Lower lobe of right lung (tissue), 2 donors: ENCODE results near the gene RALGAPA1. TPM values are rescaled to one million over a fixed set of nuclear protein-coding genes. Genes with fewer than 3 reads are reported as not detected.
"Not testable (repeated sequence)": the region's sequence is repeated elsewhere in the genome, so short reads cannot be mapped to it uniquely, and the experiment has no call there.

ENCODE experiments used
- ATAC-seq, 2 donors: fragments of 200-7000 bp; cut with Tn5 transposase; one replicate each; pipeline ENCODE4 v1.9.1; 2020 to 2022; ENCODE audit warnings: mild to moderate bottlenecking in 2 of 2, moderate library complexity in 2 of 2
- DNase-seq: peaks from one replicate; pipeline ENCODE4 v3.0.0-alpha.2; 2020
- H3K27ac ChIP-seq: fragments of 200-600 bp; one replicate; pipeline ENCODE4 v1.8.0; 2022
- H3K27me3 ChIP-seq: fragments of 200-600 bp; one replicate; pipeline ENCODE4 v1.8.0; 2022; ENCODE audit warnings: low read depth
- H3K36me3 ChIP-seq: fragments of 200-600 bp; one replicate; pipeline ENCODE4 v1.8.0; 2022; ENCODE audit warnings: mild to moderate bottlenecking
- H3K4me1 ChIP-seq: fragments of 200-600 bp; one replicate; pipeline ENCODE4 v1.8.0; 2022
- H3K4me3 ChIP-seq: fragments of 200-600 bp; one replicate; pipeline ENCODE4 v1.8.0; 2022; ENCODE audit warnings: mild to moderate bottlenecking
- H3K9me3 ChIP-seq: fragments of 200-600 bp; one replicate; pipeline ENCODE4 v1.8.0; 2022
- intact Hi-C: fragments of 100-400 bp; cut with DNase I; formaldehyde crosslinking; loops from one replicate; pipeline ENCODE4 v1.11.0; 2022
- total RNA-seq: library from RNA; stranded (reverse); fragmentation: NEBNext Ultra II Directional; extraction: Animal tissue kit (Norgen Biotek cat#: 25700); gene quantifications from one replicate; pipeline ENCODE4 v1.2.1, GENCODE V29; 2021
- TF ChIP-seq, protein P1 (sequence below): fragments of 200-600 bp; IDR thresholded peaks from one replicate; pipeline ENCODE4 v1.8.0; 2022; ENCODE audit warnings: antibody characterized with exemption, mild to moderate bottlenecking
- donor health status: DM: no; HTN: yes; CAD: no; lungs with severe emphysema.

The RALGAPA1 gene
- total RNA-seq, 1 donor from 2014 or later, result 64.9 TPM

DNA sequence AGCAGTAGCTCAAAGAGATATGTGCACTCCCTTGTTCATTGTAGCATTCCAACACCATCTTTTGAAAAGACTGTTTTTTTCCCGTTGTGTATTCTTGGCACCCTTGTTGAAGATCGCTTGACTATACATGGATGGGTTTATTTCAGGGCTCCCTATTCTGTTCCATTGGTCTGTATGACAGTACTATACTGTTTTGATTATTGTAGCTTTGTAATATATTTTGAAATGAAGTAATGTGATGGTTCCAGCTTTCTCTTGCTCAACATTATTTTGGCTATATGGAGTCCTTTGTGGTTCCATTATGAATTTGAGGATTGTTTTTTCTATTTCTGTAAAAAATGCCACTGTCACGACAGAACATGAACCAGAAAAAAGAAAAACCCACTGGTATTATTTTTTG lies 42.7 kb upstream of the RALGAPA1 start:
- Histone ChIP-seq H3K4me1 (no peaks in the 10 kb centered on the region), H3K36me3 (peaks cover 18% of the 10 kb centered on the region), H3K27me3 (no peaks in the 10 kb centered on the region), H3K4me3 (no peak overlapping the region), H3K9me3 (no peaks in the 10 kb centered on the region), H3K27ac (no peak overlapping the region)
- intact Hi-C loops, result no loop called here
- TF ChIP-seq, protein P1, sequence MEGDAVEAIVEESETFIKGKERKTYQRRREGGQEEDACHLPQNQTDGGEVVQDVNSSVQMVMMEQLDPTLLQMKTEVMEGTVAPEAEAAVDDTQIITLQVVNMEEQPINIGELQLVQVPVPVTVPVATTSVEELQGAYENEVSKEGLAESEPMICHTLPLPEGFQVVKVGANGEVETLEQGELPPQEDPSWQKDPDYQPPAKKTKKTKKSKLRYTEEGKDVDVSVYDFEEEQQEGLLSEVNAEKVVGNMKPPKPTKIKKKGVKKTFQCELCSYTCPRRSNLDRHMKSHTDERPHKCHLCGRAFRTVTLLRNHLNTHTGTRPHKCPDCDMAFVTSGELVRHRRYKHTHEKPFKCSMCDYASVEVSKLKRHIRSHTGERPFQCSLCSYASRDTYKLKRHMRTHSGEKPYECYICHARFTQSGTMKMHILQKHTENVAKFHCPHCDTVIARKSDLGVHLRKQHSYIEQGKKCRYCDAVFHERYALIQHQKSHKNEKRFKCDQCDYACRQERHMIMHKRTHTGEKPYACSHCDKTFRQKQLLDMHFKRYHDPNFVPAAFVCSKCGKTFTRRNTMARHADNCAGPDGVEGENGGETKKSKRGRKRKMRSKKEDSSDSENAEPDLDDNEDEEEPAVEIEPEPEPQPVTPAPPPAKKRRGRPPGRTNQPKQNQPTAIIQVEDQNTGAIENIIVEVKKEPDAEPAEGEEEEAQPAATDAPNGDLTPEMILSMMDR, result no peak
- DNase-seq, result no peak
- ATAC-seq, result no peak

DNA sequence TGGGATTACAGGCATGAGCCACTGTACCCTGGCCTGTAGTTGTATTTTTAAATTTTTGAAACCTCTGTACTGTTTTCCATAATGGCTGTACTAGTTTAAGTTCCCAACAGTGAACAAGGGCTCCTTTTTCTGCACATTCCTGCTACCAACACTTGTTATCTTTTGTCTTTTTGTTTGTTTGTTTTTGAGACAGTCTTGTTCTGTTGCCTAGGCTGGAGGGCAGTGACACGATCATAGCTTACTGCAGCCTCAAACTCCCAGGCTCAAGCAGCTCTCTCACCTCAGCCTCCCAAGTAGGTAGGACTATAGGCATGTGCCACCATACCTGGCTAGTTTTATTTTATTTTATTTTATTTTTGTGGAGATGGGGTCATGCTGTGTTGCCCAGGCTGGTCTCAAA lies 40.0 kb upstream of the RALGAPA1 start:
- Histone ChIP-seq H3K4me1 (no peaks in the 10 kb centered on the region), H3K27ac (no peak overlapping the region), H3K36me3 (peaks cover 28% of the 10 kb centered on the region), H3K4me3 (no peak overlapping the region), H3K9me3 (no peaks in the 10 kb centered on the region), H3K27me3 (no peaks in the 10 kb centered on the region)
- ATAC-seq, result no peak
- no peak for DNase-seq
- intact Hi-C loops, result no loop called here
- TF ChIP-seq, protein P1, result no peak

DNA sequence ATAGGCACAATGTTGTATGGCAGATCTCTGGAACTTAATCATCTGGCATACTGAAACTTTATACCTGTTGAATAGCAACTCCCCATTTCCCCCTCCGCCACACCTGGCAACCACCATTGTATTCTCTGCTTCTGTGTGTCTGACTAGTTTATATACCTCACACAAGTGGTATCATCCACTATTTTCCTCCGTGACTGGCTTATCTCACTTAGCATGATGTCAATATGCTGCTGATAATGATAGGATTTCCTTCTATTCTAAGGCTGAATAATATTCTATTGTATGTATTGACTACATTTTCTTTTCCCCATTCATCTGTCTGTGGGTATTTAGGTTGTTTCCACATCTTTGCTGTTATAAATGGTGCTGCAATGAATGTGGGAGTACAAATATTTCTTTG lies 38.5 kb upstream of the RALGAPA1 start:
- H3K4me1 ChIP-seq, result no peaks in the 10 kb centered on the region
- intact Hi-C loops, result no loop called here
- peaks cover 2% of the 10 kb centered on the region for H3K9me3 ChIP-seq
- TF ChIP-seq, protein P1, result no peak
- no peak overlapping the region for H3K27ac ChIP-seq
- ATAC-seq (no peak), DNase-seq (no peak)
- no peaks in the 10 kb centered on the region for H3K27me3 ChIP-seq
- peaks cover 43% of the 10 kb centered on the region for H3K36me3 ChIP-seq
- no peak overlapping the region for H3K4me3 ChIP-seq

DNA sequence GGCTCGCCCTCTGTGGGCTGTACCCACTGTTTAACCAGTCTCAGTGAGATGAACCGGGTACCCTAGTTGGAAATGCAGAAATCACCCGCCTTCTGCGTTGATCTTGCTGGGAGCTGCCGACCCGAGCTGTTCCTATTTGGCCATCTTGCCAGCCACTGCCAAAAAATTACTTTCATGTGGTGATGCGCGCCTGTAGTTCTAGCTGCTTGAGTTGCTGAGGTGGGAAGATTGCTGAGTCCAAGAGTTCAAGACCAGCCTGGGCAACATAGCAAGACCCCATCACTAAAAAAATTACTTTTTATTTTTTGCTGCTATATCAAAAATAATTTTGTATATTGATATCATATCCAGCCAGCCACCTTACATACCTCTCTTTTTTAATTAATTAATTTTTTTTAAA lies 35.4 kb upstream of the RALGAPA1 start:
- Histone ChIP-seq H3K9me3 (peaks cover 21% of the 10 kb centered on the region), H3K36me3 (peaks cover 44% of the 10 kb centered on the region), H3K4me1 (no peaks in the 10 kb centered on the region), H3K4me3 (no peak overlapping the region), H3K27ac (no peak overlapping the region), H3K27me3 (no peaks in the 10 kb centered on the region)
- intact Hi-C loops, result no loop called here
- TF ChIP-seq, protein P1, result no peak
- DNase-seq (no peak), ATAC-seq (no peak)

DNA sequence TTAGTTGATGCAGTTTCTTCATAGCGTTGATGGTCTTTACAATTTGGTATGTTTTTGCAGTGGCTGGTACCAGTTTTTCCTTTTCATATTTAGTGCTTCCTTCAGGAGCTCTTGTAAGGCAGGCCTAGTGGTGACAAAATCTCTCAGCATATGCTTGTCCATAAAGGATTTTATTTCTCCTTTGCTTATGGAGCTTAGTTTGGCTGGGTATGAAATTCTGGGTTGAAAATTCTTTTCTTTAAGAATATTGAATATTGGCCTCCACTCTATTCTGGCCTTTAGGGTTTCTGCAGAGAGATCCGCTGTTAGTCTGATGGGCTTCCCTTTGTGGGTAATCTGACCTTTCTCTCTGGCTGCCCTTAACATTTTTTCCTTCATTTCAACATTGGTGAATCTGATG lies 33.1 kb upstream of the RALGAPA1 start:
- Histone ChIP-seq H3K9me3 (peaks cover 26% of the 10 kb centered on the region), H3K36me3 (peaks cover 36% of the 10 kb centered on the region)
- H3K4me1 ChIP-seq, ATAC-seq, DNase-seq, H3K27me3 ChIP-seq, H3K4me3 ChIP-seq, H3K27ac ChIP-seq, intact Hi-C loops: not testable (repeated sequence)

DNA sequence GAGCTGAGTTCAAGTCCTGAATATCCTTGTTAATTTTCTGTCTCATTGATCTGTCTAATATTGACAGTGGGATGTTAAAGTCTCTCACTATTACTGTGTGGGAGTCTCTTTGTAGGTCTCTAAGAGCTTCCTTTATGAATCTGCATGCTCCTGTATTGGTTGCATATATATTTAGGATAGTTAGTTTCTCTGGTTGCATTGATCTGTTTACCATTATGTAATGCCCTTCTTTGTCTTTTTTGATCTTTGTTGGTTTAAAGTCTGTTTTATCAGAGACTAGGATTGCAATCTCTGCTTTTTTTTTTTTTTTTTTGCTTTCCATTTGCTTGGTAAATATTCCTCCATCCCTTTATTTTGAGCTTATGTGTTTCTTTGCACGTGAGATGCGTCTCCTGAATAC lies 32.6 kb upstream of the RALGAPA1 start:
- Histone ChIP-seq H3K36me3 (peaks cover 34% of the 10 kb centered on the region), H3K9me3 (peaks cover 26% of the 10 kb centered on the region)
- H3K4me1 ChIP-seq, H3K27me3 ChIP-seq, H3K4me3 ChIP-seq, intact Hi-C loops, H3K27ac ChIP-seq, DNase-seq, ATAC-seq: not testable (repeated sequence)
